K562 (cell line): ENCODE data around the gene CRYAA.
"Not testable (repeated sequence)": the region's sequence is repeated elsewhere in the genome, so short reads cannot be mapped to it uniquely, and the experiment has no call there.

Experiments
- EZH2 ChIP-seq: IDR thresholded peaks from 2 replicates; pipeline ENCODE4 v1.6.1; 2012; ENCODE audit warnings: low read depth, mild to moderate bottlenecking, inconsistent platforms, low read length, borderline replicate concordance
- MAZ ChIP-seq, 2 experiments: fragments of 450-650 bp in 1 of 2; sonication (generic) in 1 of 2; formaldehyde crosslinking; IDR thresholded peaks in 1 of 2; conservative IDR thresholded peaks in 1 of 2; 2 replicates each; pipeline versions ENCODE4 v1.4.0 to v1.5.0; 2020; ENCODE audit warnings: mild to moderate bottlenecking in 1 of 2, missing genetic modification reagents in 1 of 2
- MTA3 ChIP-seq: fragments of 450-650 bp; formaldehyde crosslinking; IDR thresholded peaks from 2 replicates; pipeline ENCODE4 v1.6.1; 2017; ENCODE audit warnings: mild to moderate bottlenecking, borderline replicate concordance
- POLR2A ChIP-seq: fragments of 450-650 bp; conservative IDR thresholded peaks from 2 replicates; pipeline ENCODE4 v1.6.1; 2016
- RNF2 ChIP-seq: sonication (generic); IDR thresholded peaks from 2 replicates; pipeline ENCODE4 v1.6.1; 2016
- SIN3B ChIP-seq: fragments of 450-650 bp; IDR thresholded peaks from 2 replicates; pipeline ENCODE4 v1.6.1; 2017; ENCODE audit warnings: low read depth, mild to moderate bottlenecking, moderate library complexity
- SMAD3 ChIP-seq: fragments of 450-650 bp; formaldehyde crosslinking; conservative IDR thresholded peaks from 2 replicates; pipeline ENCODE4 v1.4.0; 2020; ENCODE audit warnings: mild to moderate bottlenecking
- SP2 ChIP-seq: IDR thresholded peaks from 2 replicates; pipeline ENCODE4 v1.6.1; 2011; ENCODE audit warnings: mild to moderate bottlenecking, low read depth, low read length, moderate library complexity; ENCODE audit not compliant: poor library complexity, severe bottlenecking; ENCODE audit errors: extremely low read depth
- ZEB2 ChIP-seq: fragments of 450-650 bp; IDR thresholded peaks from 2 replicates; pipeline ENCODE4 v1.6.1; 2016
- TF ChIP-seq, protein P1 (sequence below): sonication (generic); formaldehyde crosslinking; IDR thresholded peaks from 2 replicates; pipeline ENCODE4 v1.8.0; 2022; ENCODE audit warnings: missing genetic modification reagents, mild to moderate bottlenecking, moderate library complexity, borderline replicate concordance
- TF ChIP-seq, protein P2 (sequence below), 3 experiments: IDR thresholded peaks in 2 of 3; conservative IDR thresholded peaks in 1 of 3; 2 replicates each; pipeline ENCODE4 v1.5.1; 2011 to 2012; ENCODE audit warnings: low read length in 3 of 3, mild to moderate bottlenecking in 3 of 3, control low read depth in 2 of 3, improper control_type of control experiment in 1 of 3, inconsistent platforms in 1 of 3, low read depth in 1 of 3, mixed read lengths in 1 of 3, moderate library complexity in 1 of 3; ENCODE audit not compliant: insufficient read depth in 2 of 3
- TF ChIP-seq, protein P3 (sequence below): fragments of 250-450 bp; sonication (Bioruptor Pico); IDR thresholded peaks from 2 replicates; pipeline ENCODE4 v1.5.0; 2020; ENCODE audit warnings: mild to moderate bottlenecking, borderline replicate concordance
- TF ChIP-seq, protein P4 (sequence below): sonication (generic); formaldehyde crosslinking; IDR thresholded peaks from 2 replicates; pipeline ENCODE4 v1.8.0; 2023; ENCODE audit warnings: mild to moderate bottlenecking, missing genetic modification reagents

DNA sequence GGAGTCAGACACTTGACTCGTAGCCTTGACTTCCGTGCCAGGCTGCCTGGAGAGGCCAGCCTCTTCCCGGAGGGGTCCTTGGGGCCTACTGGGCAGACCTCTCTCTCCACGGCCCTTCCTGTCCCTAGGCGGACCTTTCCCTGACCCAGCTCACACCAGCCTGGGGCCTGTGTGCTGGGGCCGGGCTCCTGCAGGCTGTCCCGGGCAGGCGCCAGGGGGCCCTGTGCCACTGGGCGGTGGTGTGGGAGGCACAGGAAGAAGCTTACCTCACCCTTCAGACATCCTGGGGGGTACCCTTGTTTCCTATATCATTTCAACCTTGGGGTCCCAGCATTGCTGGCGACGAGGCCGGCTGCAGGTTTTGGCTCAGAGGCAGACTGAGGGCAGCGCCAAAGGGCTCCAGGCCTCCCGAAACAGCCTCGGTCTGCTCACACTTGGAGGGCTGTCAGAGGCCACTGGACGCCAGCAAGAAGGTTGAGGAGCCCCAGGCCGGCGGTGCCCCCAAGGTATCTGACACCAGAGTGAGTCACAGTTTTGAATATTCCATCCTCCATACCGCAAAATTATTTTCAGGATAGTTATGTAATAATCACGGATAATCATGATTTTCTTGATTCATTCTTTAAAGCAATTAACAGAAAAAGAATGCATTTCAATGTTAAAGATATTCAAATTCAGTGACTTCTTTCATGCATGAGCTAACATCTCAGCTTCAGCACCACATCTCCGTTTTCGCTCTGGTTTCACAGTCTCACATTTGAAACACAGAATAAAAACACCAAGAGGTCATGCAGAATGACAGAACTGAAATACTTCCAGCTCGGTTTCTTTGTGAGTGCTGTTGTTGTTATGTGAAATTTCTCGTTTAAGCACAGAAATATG, 6.7 kb upstream of the CRYAA start:
- TF ChIP-seq, protein P1, sequence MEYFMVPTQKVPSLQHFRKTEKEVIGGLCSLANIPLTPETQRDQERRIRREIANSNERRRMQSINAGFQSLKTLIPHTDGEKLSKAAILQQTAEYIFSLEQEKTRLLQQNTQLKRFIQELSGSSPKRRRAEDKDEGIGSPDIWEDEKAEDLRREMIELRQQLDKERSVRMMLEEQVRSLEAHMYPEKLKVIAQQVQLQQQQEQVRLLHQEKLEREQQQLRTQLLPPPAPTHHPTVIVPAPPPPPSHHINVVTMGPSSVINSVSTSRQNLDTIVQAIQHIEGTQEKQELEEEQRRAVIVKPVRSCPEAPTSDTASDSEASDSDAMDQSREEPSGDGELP (CRISPR knock-in tag) = not testable (repeated sequence)
- TF ChIP-seq POLR2A; RNF2; EZH2; MAZ (CRISPR knock-in tag; conservative IDR thresholded peaks at IDR 0.05 in 1 of 2, IDR thresholded peaks at IDR 0.05 in 1 of 2); SMAD3 (CRISPR knock-in tag); SP2; ZEB2; SIN3B; MTA3: not testable (repeated sequence)
- TF ChIP-seq, protein P2, sequence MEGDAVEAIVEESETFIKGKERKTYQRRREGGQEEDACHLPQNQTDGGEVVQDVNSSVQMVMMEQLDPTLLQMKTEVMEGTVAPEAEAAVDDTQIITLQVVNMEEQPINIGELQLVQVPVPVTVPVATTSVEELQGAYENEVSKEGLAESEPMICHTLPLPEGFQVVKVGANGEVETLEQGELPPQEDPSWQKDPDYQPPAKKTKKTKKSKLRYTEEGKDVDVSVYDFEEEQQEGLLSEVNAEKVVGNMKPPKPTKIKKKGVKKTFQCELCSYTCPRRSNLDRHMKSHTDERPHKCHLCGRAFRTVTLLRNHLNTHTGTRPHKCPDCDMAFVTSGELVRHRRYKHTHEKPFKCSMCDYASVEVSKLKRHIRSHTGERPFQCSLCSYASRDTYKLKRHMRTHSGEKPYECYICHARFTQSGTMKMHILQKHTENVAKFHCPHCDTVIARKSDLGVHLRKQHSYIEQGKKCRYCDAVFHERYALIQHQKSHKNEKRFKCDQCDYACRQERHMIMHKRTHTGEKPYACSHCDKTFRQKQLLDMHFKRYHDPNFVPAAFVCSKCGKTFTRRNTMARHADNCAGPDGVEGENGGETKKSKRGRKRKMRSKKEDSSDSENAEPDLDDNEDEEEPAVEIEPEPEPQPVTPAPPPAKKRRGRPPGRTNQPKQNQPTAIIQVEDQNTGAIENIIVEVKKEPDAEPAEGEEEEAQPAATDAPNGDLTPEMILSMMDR (IDR thresholded peaks at IDR 0.05 in 2 of 3, conservative IDR thresholded peaks at IDR 0.05 in 1 of 3; ENCODE audit: insufficient read depth in 2 of 3, low read depth in 1 of 3, low read length in 3 of 3) = not testable (repeated sequence)
- TF ChIP-seq, protein P3, sequence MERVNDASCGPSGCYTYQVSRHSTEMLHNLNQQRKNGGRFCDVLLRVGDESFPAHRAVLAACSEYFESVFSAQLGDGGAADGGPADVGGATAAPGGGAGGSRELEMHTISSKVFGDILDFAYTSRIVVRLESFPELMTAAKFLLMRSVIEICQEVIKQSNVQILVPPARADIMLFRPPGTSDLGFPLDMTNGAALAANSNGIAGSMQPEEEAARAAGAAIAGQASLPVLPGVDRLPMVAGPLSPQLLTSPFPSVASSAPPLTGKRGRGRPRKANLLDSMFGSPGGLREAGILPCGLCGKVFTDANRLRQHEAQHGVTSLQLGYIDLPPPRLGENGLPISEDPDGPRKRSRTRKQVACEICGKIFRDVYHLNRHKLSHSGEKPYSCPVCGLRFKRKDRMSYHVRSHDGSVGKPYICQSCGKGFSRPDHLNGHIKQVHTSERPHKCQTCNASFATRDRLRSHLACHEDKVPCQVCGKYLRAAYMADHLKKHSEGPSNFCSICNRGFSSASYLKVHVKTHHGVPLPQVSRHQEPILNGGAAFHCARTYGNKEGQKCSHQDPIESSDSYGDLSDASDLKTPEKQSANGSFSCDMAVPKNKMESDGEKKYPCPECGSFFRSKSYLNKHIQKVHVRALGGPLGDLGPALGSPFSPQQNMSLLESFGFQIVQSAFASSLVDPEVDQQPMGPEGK (CRISPR knock-in tag) = not testable (repeated sequence)
- TF ChIP-seq, protein P4, sequence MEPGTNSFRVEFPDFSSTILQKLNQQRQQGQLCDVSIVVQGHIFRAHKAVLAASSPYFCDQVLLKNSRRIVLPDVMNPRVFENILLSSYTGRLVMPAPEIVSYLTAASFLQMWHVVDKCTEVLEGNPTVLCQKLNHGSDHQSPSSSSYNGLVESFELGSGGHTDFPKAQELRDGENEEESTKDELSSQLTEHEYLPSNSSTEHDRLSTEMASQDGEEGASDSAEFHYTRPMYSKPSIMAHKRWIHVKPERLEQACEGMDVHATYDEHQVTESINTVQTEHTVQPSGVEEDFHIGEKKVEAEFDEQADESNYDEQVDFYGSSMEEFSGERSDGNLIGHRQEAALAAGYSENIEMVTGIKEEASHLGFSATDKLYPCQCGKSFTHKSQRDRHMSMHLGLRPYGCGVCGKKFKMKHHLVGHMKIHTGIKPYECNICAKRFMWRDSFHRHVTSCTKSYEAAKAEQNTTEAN = not testable (repeated sequence)
